HEK293 (cell line): ENCODE results near the gene RAB23.
A peak's percentile ranks its signal among the peaks of the same experiment; 100 is the strongest.

Source experiments
- FEZF1 ChIP-seq: fragments of 450-650 bp; formaldehyde crosslinking; IDR thresholded peaks from 2 replicates; pipeline ENCODE4 v1.5.1; 2016; ENCODE audit warnings: missing biosample characterization, missing genetic modification characterization
- GLI4 ChIP-seq: fragments of 450-650 bp; formaldehyde crosslinking; IDR thresholded peaks from 2 replicates; pipeline ENCODE4 v1.5.1; 2016; ENCODE audit warnings: missing biosample characterization, missing genetic modification characterization
- HIC1 ChIP-seq: fragments of 450-650 bp; formaldehyde crosslinking; IDR thresholded peaks from 2 replicates; pipeline ENCODE4 v1.5.1; 2016; ENCODE audit warnings: missing biosample characterization, missing genetic modification characterization
- KLF16 ChIP-seq: fragments of 450-650 bp; formaldehyde crosslinking; IDR thresholded peaks from 2 replicates; pipeline ENCODE4 v1.5.1; 2017; ENCODE audit warnings: missing biosample characterization, missing genetic modification characterization
- MYNN ChIP-seq: fragments of 450-650 bp; formaldehyde crosslinking; IDR thresholded peaks from 2 replicates; pipeline ENCODE4 v1.5.1; 2016; ENCODE audit warnings: missing biosample characterization, missing genetic modification characterization, borderline replicate concordance
- PRDM10 ChIP-seq: fragments of 450-650 bp; formaldehyde crosslinking; IDR thresholded peaks from 2 replicates; pipeline ENCODE4 v1.5.1; 2016; ENCODE audit warnings: missing biosample characterization, missing genetic modification characterization
- TSHZ1 ChIP-seq: fragments of 450-650 bp; formaldehyde crosslinking; IDR thresholded peaks from 2 replicates; pipeline ENCODE4 v1.5.1; 2016; ENCODE audit warnings: missing biosample characterization, missing genetic modification characterization, borderline replicate concordance
- WT1 ChIP-seq: fragments of 450-650 bp; formaldehyde crosslinking; IDR thresholded peaks from 2 replicates; pipeline ENCODE4 v1.5.1; 2016; ENCODE audit warnings: missing biosample characterization, missing genetic modification characterization
- ZBTB26 ChIP-seq: fragments of 450-650 bp; formaldehyde crosslinking; optimal IDR thresholded peaks from 2 replicates; pipeline ENCODE3; 2016; ENCODE audit warnings: missing biosample characterization, mild to moderate bottlenecking, missing genetic modification characterization
- ZBTB44 ChIP-seq: fragments of 450-650 bp; IDR thresholded peaks from 2 replicates; pipeline ENCODE4 v1.5.1; 2018; ENCODE audit warnings: missing biosample characterization, mild to moderate bottlenecking, missing genetic modification characterization
- ZEB2 ChIP-seq: fragments of 450-650 bp; formaldehyde crosslinking; IDR thresholded peaks from 2 replicates; pipeline ENCODE4 v1.5.1; 2016; ENCODE audit warnings: missing biosample characterization, missing genetic modification characterization
- ZNF335 ChIP-seq: fragments of 450-650 bp; formaldehyde crosslinking; conservative IDR thresholded peaks from 2 replicates; pipeline ENCODE4 v1.5.1; 2016; ENCODE audit warnings: missing biosample characterization, missing genetic modification characterization
- ZNF341 ChIP-seq: fragments of 450-650 bp; formaldehyde crosslinking; IDR thresholded peaks from 2 replicates; pipeline ENCODE4; 2016; ENCODE audit warnings: low read depth, missing biosample characterization, missing genetic modification characterization
- ZNF48 ChIP-seq: fragments of 450-650 bp; formaldehyde crosslinking; IDR thresholded peaks from 2 replicates; pipeline ENCODE4 v1.5.1; 2016; ENCODE audit warnings: missing biosample characterization, missing genetic modification characterization
- ZNF518A ChIP-seq: fragments of 450-650 bp; formaldehyde crosslinking; conservative IDR thresholded peaks from 2 replicates; pipeline ENCODE4 v1.5.1; 2016; ENCODE audit warnings: low read depth, missing biosample characterization, missing genetic modification characterization
- ZNF558 ChIP-seq: fragments of 450-650 bp; formaldehyde crosslinking; IDR thresholded peaks from 2 replicates; pipeline ENCODE4 v1.5.1; 2016; ENCODE audit warnings: missing biosample characterization, missing genetic modification characterization
- ZNF561 ChIP-seq: fragments of 450-650 bp; IDR thresholded peaks from 2 replicates; pipeline ENCODE4 v1.5.1; 2018; ENCODE audit warnings: missing biosample characterization, missing genetic modification characterization, borderline replicate concordance
- ZNF623 ChIP-seq: fragments of 450-650 bp; formaldehyde crosslinking; IDR thresholded peaks from 2 replicates; pipeline ENCODE4 v1.5.1; 2016; ENCODE audit warnings: missing biosample characterization, missing genetic modification characterization
- ZNF629 ChIP-seq: fragments of 450-650 bp; formaldehyde crosslinking; IDR thresholded peaks from 2 replicates; pipeline ENCODE4 v1.5.1; 2017; ENCODE audit warnings: missing biosample characterization, missing genetic modification characterization
- ZNF654 ChIP-seq: fragments of 450-650 bp; formaldehyde crosslinking; IDR thresholded peaks from 2 replicates; pipeline ENCODE4 v1.5.1; 2016; ENCODE audit warnings: low read depth, missing biosample characterization, missing genetic modification characterization
- ZNF843 ChIP-seq: fragments of 450-650 bp; formaldehyde crosslinking; IDR thresholded peaks from 2 replicates; pipeline ENCODE4 v1.5.1; 2016; ENCODE audit warnings: missing biosample characterization, missing genetic modification characterization

The RAB23 gene

GRCh38 chr6:57242505-57242904 lies 20.4 kb upstream of the RAB23 start (continued):
- TF ChIP-seq ZBTB26 (tag by site-specific recombination): no peak
- TF ChIP-seq ZNF654: no peak
- 0 out of 2 replicates have a peak, but pooled peaks have one; percentile 27 for TF ChIP-seq ZBTB44
- TF ChIP-seq ZNF341 (tag by site-specific recombination): no peak
- TF ChIP-seq ZNF629: peak; percentile 96
- TF ChIP-seq ZNF623 (tag by site-specific recombination): 0 out of 2 replicates have a peak, but pooled peaks have one; percentile 11
- no peak for TF ChIP-seq KLF16 (tag by site-specific recombination)
- TF ChIP-seq ZNF518A (tag by site-specific recombination): 0 out of 2 replicates have a peak, but pooled peaks have one; percentile 35
- peak; percentile 47; the same call in 1 of the 2 replicates for TF ChIP-seq HIC1 (tag by site-specific recombination)
- peak; percentile 79; the same call in 1 of the 2 replicates for TF ChIP-seq WT1 (tag by site-specific recombination)
- TF ChIP-seq ZNF335 (tag by site-specific recombination): 0 out of 2 replicates have a peak, but pooled peaks have one; percentile 29
- no peak for TF ChIP-seq GLI4 (tag by site-specific recombination)
- TF ChIP-seq ZNF843: peak; percentile 65
- TF ChIP-seq PRDM10 (tag by site-specific recombination): 0 out of 2 replicates have a peak, but pooled peaks have one; percentile 31
- no peak for TF ChIP-seq ZNF48 (tag by site-specific recombination)
- 0 out of 2 replicates have a peak, but pooled peaks have one; percentile 54 for TF ChIP-seq ZNF558 (tag by site-specific recombination)
- TF ChIP-seq ZEB2 (tag by site-specific recombination): peak; percentile 73; the same call in 1 of the 2 replicates
- TF ChIP-seq MYNN (tag by site-specific recombination): no peak
- peak; percentile 60 for TF ChIP-seq FEZF1 (tag by site-specific recombination)
- 0 out of 2 replicates have a peak, but pooled peaks have one; percentile 32 for TF ChIP-seq ZNF561 (tag by site-specific recombination)
- peak; percentile 41; the same call in 1 of the 2 replicates for TF ChIP-seq TSHZ1 (tag by site-specific recombination)
